GM21717 (cell line): ENCODE data around the gene MGLL.

Experiments
- ATAC-seq: cut with Tn5 transposase; IDR thresholded peaks from one replicate; pipeline ENCODE4 v1.9.1; 2021; ENCODE audit warnings: mild to moderate bottlenecking, moderate library complexity; ENCODE audit not compliant: unreplicated experiment

MGLL gene

GRCh38 chr3:127822041-127822681 is at the start of gene MGLL:
MGLL (minus strand) TSS chr3:127822515; CDS start chr3:127822318, 197 bp downstream.
- ATAC-seq = peak; percentile 20

- no peak for ATAC-seq
Measured at GRCh38 chr3:127870156-127870555, 47.8 kb upstream of the MGLL start.

- ATAC-seq = no peak
Measured at GRCh38 chr3:127867986-127868385, 45.7 kb upstream of the MGLL start.

GRCh38 chr3:127867412-127867811 is 45.1 kb upstream of the MGLL start:
- ATAC-seq = no peak

GRCh38 chr3:127865941-127866340 is 43.6 kb upstream of the MGLL start:
- no peak for ATAC-seq

GRCh38 chr3:127860211-127860696 is 37.9 kb upstream of the MGLL start:
- ATAC-seq = no peak

GRCh38 chr3:127859730-127860129 is 37.4 kb upstream of the MGLL start:
- no peak for ATAC-seq

- no peak for ATAC-seq
Measured at GRCh38 chr3:127858937-127859336, 36.6 kb upstream of the MGLL start.

GRCh38 chr3:127858521-127858920 is 36.2 kb upstream of the MGLL start:
- no peak for ATAC-seq

- no peak for ATAC-seq
Measured at GRCh38 chr3:127857333-127857732, 35.0 kb upstream of the MGLL start.

- ATAC-seq = no peak
Measured at GRCh38 chr3:127856801-127857200, 34.5 kb upstream of the MGLL start.

GRCh38 chr3:127855246-127855645 is 32.9 kb upstream of the MGLL start:
- ATAC-seq = no peak

- no peak for ATAC-seq
Measured at GRCh38 chr3:127853681-127854080, 31.4 kb upstream of the MGLL start.

- ATAC-seq = no peak
Measured at GRCh38 chr3:127851899-127852298, 29.6 kb upstream of the MGLL start.

GRCh38 chr3:127849368-127849767 is 27.1 kb upstream of the MGLL start:
- no peak for ATAC-seq

GRCh38 chr3:127848131-127849129 is 26.1 kb upstream of the MGLL start:
- no peak for ATAC-seq

- ATAC-seq = no peak
Measured at GRCh38 chr3:127847236-127847720, 25.0 kb upstream of the MGLL start.

- no peak for ATAC-seq
Measured at GRCh38 chr3:127846576-127846975, 24.3 kb upstream of the MGLL start.

- ATAC-seq = peak; percentile 52
Measured at GRCh38 chr3:127844326-127844942, 22.1 kb upstream of the MGLL start.

- no peak for ATAC-seq
Measured at GRCh38 chr3:127840671-127841070, 18.4 kb upstream of the MGLL start.

- ATAC-seq = no peak
Measured at GRCh38 chr3:127839099-127839498, 16.8 kb upstream of the MGLL start.
